Activated T-cell treated with anti-CD3 and anti-CD28 coated beads for 4 hours (primary cell): ENCODE measurements around the gene STX1B.
"Not testable (repeated sequence)": the region's sequence is repeated elsewhere in the genome, so short reads cannot be mapped to it uniquely, and the experiment has no call there.

Source experiments
- DNase-seq: peaks from one replicate; pipeline ENCODE4 v3.0.0-alpha.2; 2020

The STX1B gene

DNA sequence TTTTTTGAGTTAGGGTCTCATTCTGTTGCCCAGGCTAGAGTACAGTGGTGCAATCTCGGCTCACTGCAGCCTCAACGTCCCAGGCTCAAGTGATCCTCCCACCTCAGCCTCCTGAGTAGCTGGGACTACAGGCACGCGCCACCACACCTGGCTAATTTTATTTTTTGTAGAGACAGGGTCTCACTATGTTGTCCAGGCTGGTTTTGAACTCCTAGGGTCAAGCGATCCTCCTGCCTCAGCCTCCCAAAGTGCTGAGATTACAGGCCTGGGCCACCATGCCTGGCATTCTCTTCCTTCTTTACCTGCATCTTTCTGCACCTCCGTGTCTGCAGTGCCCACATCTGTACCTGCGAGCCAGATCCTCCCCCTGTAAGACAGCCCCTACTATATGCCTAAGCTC lies 1.4 kb upstream of the STX1B start:
- not testable (repeated sequence) for DNase-seq

DNA sequence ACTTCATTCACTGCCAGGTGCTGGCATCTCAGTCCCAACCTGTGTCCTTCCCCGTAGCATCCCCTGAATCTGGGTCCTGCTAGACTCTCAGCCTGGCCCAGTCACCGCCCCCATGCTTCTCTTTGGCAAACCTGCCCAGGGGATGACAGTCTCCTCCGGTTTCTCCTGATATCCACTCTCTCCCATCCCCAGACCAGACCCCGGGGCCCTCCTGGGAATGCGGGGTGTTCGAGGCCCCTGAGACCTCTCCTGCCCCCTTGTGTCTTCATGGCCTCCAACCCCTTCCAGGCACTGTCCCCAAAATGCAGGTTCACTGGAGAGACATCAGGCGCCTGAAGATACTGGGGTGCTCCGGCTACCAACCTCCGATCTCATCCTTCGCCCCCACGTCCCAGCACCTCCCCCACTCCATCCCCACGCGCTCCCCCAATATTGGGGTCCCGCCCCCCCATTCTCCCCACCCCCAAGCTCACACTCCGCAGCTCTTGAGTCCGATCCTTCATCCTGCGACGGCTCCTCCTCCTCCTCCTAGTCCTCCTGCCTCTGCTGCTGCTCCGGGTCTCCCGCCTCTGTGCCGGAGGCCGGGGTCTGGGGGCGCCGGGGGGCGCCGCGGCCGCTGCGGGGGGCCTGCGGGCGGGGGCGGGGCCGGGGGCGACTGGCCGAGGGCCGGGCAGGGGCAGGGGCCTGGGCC lies 399 bp downstream of the STX1B start:
- no peak for DNase-seq

DNA sequence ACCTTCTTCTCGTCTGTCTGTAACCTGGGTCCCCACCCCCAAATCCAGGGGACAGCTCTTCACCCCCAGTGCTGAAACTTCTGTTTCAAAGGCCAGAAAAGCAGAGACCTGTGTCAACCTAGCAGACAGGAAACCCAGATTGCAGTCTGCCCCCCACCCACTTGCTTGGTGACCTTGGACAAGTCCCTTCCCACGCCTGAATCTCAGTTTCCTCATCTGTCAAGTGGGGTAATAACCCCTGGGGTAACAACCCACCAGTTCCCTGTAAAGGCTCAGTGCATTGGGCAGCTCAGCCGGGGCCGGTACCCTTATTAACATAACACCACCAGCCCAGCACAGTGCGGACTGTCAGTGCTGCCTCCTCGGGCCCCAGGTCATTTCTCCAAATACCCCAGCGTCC lies 1.3 kb downstream of the STX1B start:
- DNase-seq, result no peak

DNA sequence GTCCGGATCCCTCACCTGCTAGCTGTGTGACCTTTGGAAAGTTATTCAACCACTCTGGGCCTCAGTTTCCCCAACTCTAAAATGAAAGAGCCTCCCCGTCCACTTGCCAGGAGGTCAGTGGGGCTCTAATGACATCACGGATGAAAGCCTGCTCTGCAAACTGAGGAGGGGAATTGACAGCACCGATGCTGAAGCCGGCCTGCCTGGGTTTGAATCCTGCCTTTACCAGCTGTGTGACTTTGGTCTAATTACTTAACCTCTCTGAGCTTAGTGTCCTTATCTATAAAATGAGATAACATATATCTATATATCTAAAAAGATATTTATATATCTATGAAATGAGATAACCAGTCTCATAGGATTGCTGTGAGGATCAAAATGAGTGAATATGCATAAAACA lies 1.9 kb downstream of the STX1B start:
- no peak for DNase-seq

DNA sequence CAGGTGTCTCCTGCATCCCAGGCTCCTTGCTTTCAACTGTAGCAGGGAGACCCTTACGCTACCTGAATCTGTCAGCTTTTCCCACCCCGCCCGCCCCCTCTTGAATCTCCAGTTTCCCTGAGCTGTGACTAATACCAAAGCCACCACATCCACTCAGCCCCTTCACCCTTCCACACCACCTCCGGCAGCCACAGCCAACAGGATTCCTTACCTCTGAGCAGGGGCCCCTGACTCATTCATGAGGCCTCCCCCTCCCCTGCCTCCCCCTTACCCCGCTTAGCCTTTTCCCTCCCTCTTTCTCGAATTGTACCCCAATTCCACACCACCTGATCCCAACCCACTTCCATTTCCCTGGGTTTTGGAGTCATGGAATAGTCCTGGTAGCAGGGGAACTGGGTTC lies 2.3 kb downstream of the STX1B start:
- DNase-seq, result no peak

DNA sequence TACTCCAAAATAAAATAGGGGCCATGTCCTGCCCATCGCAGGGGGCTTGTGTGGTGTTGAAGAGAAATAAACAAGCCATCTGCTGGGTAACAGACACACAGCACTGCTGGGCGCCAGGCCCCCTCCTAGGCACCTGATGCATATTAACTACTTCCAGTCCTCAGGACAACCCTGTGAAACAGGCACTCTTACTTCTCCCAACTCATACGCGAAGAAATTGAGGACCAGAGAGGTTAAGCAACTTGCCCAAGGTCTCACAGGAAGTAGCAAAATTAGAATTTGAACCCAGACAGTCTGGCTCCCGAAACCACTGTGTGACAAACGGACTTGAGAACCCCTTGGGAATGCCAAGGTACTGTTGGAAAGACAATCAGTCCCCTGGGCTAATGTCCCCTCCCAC lies 2.8 kb downstream of the STX1B start:
- no peak for DNase-seq

DNA sequence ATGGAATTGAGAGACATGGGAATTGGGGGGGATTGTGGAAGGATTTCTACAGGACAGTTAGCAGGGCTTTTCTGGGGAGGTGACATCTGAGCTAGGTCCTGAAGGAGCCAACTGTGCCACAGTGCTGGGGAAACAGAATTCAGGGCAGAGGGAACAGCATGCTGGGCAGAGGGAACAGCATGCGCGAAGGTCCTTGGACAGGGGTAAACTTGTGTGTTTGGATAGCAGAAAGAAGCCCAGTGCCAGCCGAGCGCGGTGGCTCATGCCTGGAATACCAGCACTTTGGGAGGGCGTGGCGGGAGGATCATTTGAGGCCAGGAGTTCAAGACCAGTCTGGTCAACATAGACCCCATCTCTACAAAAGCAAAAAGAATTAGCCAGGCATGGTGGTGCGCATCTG lies 3.8 kb downstream of the STX1B start:
- no peak for DNase-seq

DNA sequence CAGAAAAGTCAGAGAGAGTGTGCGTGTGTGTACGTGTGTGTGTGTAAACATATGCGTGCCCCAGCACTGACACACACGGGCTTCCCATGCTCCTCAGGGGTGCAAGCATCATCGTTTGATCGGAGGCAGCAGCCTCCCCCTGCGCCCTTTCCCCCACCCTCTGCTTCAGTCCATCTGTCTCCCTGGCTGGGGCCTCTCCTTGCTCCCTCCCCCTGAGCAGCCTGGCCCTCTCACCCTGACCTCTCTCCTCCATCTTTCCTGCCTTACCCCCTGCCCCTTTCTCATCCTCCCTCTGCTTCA lies 4.4 kb downstream of the STX1B start:
- no peak for DNase-seq

DNA sequence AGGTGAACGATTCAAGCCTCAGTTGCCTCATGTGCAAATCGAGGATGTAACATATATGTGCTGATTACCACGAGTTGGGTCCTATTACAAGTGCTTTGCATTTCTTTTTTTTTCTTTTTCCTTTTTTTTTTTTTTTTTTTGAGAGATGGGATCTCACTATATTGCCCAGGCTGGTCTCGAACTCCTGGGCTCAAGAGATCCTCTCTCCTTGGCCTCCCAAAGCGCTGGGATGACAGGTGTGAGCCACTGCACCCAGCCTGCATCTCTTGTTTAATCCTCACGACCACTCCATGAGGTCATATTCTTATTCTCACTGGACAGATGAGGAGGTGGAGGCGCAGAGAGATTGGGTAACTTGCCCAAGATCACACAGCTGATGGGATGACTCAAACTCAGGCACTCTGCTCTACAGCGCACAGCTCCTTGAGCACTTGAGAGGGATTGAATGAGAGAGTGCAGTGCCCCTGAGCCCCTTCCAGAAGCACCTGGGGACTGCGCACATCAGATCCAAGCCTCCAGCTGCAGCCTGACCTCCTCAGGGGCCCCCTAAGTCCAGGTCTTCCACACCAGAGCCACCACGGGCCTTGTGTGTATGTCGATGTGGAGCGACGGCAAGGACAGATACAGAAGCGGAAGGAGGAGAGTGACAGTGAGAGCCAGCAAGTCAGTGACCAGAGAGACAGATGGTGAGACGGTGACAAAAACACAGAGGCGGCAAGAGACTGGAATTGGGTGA lies 4.9 kb downstream of the STX1B start:
- DNase-seq, result no peak

DNA sequence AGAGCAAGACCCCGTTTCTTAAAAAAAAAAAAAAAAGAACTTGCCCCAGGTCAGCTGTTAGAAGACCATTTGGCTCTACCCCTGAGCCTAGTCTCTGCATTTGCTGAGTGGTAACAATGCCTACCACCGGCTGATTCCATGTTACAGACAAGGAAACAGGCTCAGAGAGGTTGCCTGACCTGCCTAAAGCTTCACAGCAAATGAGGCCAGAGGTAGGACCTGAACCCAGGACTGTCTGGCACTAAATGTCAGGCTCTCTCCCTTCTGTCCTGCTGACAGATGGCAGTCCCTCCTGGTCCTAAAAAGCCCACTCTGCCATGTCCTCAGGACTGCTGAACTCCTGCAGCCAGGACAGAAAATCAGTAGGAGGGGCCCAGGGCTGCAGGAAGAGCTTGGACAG lies 5.8 kb downstream of the STX1B start:
- DNase-seq, result no peak

DNA sequence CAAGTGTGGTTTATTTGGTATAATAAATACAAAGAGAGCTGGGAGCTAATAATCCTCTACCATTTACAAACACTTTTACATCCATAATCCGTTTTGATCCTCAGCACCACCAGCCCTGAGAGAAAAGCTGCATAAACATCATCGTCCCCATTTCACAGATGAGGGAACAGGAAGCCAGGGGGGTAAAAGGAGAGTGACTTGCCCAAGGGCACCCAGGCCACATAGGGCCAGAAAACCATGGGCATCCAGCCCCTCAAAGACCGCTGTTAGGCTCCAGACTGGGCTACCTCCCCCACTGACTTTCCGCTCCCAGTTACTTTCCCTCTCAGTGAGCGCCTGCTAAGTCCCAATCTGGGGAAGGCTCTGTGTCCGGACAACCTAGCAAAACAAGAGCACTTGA lies 6.7 kb downstream of the STX1B start:
- DNase-seq, result no peak

DNA sequence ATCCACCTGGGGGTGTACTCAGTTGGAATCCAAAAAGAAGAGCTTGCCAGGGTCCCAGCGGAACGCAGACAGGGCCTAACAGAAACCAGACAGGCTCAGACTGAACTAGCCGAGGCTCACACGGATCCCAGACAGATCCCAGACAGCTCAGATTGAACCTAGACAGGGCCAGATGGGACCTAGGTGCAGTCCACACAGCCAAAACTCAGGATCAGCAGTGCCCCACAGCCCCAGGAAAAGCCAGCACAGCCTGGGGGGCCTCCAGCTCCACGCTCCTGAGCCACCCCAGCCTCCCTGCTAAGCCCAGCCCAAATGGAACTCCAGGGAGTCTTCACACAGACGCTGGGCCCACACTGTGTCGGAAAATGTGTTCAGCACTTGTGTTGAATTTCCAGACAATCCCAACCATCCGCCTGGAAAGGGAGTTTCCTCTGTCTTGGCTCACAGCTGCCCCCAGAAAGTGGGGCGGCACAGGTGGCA lies 7.5 kb downstream of the STX1B start:
- DNase-seq, result no peak

DNA sequence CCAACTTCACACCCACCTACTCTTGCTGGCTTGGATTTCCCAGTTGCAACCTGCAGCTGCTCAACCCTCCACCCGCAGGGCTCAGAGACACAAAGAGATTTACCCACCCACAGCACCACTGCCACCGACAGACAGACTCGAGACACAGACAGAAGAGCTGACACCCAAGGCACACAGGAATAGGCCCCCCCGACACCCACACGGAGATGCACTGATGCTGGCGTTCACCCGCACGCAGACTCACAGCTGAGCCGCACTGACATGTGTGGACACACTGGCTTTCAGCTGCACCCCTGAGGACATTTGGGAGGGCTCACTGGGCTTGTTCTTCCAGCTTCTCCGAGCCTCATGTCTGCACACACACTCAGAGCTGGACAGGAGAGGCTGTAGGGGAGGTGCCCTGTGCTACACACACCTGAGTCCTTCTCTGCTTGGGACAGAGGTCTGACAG lies 8.2 kb downstream of the STX1B start:
- no peak for DNase-seq

DNA sequence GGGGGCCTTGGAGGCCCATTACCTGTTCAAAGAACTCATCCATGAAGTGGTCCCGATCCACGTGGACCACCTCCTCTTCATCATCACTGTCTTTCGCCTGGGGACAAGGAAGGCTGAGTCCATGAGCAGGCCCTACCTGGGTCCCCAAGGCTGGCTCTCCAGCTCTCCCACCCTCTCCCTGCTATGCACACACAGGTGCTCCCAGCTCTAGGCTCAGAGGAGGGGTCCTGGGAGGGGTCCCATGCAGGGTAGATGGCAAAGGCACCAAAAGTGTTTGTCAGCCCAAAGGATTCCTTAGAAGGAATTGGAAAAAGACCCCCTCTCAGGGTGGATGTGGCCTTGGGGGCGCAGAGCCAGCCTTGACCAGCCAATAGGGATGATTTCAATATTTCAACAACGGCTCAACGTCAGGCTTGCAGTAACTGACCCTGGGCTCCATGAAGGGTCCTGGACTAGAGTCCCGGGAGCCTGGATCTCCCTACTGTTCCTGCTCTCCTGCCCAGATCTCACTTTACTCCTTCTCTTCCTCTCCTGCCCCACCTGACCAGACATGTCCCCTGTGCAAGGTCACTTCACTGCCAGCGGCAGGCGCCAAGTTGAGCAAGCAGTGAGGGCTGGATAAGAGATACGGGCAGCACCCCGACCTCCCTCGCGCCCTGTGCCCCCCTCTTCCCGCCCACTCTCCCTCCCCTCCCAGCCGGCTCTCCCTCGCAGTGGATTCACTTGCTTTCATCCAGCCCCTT lies 8.8 kb downstream of the STX1B start:
- no peak for DNase-seq

DNA sequence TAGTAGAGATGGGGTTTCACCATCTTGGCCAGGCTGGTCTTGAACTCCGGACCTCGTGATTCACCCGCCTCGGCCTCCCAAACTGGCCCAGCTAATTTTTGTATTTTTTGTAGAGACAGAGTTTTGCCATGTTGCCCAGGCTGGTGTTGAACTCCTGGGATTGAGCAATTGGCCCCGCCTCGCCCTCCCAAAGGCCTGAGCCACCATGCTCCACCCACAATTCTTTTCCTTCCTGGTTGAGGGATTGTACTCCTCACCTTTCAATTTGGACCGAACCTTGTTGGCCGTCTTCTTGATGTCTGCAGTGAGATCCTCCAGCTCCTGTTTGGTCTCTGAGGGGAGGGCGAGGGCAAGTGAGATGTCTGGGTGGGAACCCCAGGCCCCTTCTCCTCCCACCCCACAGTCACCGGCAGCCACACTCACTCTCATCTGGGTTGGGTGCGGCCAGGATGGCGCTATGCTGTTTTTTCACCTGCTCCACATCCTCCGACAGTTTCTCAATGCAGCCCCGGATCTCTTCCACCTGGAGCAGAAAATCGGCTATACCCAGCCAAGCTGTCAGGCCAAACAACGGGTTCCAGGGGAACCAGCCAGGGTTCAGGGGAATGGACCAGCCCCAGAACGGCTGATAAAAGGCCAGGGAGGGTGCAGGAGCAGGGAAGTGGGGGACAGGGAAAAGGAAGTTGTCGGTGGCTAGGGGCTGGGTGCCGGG lies 9.6 kb downstream of the STX1B start:
- DNase-seq, result no peak

DNA sequence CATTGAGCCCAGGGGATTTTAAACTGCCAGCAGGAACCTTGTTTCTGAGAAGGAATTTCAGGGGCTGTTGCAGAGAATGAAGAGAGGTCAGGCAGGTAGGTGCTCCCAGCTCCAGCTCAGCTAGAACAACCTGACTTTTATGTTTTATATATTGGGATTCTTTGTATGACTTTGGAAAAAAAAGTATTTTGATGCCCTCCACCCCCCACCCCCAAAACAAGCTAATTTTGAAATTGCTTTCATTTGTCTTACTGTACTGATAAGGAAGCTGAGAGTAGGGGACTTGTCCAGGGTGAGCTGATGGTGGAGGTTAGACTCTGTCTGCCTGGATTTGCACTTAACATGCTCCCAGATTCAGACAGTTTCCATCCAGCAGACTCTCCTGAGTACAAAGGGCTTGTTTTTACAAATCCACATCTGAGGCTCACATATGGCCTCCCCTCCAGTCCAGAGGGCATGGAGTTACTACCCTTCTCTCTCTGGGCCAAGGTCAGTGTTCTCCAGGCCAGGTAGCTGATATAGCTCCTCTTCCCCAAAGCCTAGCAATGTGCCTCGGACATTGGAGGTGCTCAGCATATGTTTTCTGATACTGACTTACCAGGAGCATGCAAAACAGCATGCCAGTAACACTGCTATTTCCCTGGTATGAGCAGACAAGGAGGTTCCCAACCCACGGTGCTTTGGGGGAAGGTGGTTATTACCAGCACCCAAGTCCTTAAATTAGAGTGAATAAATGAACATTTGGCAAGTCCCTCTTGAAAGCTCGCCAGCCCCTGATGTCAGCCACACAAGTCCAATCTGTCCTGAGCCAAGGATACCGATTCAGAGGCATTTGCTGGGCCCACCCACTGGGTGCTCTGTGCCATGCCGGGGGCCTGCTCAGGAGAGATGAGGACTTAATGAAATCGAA lies 11.3 kb downstream of the STX1B start:
- no peak for DNase-seq

DNA sequence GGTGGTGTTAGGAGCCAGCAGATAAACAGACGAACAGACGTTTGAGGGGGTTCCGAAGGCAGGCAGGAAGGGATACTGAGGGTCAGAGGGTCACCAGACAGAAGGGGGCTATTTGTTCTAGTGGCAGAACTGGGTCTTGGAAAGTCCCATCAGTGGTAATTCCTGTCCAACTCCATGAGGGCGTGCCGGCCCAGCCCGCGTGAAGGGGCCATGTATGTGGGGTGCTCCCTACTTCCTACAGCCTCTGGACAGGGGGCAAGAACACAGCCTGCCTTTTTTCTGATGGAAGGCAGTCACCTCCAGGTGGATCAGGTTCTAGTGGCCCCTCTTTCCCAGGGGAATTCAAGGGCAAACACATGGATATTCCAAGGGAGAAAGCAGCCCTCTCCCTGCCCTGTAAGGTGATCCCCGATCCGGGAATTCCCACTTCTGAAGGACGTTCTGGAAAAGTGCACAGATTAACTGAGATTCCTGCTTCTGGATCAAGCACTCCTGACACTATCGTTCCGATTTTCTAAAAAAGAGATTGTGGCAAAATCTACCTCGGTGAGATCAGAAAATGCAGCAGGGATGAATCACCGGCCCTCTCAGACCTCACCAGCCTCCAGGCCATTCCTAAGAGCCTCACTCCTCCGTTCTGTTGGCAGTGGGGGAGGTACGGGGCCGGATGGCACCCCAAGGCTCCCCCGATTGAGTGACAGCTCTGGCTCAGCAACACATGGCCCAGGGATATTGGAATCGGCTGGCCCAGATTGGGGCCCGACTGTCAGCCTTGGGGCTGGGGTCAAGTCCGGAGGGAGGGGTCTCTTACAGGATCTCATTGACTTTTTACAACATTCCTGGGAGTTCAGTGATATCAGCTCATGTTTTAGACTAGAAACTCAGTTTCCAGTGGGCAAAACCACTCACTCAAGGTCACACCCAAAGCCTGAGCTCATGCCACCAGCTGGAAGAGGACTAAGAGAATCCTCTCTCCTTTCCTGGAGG lies 12.4 kb downstream of the STX1B start:
- DNase-seq, result no peak

DNA sequence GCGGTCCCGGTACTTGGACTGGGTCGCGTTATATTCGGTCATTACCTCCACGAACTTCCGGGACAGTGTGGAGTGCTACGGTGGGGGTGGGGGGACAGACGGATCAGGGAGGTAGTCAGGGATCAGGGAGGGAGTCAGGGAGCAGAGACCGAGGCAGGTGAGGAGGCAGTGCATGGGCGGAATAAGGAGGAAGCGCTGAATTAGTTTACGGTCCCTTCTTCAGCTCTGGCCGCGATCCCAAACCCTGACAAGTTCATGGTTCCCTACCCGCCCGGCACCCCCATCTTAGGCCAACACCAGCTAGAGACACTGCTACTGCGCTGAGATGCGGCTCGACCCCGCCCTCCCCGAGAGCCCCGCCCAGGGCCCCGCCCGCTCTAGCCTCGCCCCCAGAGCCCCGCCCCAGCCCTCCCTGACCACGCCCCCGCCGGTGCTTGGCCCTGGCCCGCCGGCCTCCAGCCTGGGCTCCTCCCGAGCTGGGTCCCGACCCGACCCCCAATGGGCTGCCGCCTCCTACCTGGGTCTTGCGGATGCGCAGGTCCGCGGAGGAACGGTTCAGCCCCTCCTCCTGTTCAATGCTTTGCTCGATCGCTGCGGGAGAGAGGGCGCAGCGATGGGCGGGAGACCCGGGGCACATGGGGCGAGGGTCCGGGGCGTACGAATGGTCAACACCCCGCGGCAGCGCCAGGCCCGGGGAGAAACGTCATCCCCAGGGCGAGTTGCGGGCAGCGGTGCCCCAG lies 13.3 kb downstream of the STX1B start:
- peak; percentile 74 for DNase-seq

DNA sequence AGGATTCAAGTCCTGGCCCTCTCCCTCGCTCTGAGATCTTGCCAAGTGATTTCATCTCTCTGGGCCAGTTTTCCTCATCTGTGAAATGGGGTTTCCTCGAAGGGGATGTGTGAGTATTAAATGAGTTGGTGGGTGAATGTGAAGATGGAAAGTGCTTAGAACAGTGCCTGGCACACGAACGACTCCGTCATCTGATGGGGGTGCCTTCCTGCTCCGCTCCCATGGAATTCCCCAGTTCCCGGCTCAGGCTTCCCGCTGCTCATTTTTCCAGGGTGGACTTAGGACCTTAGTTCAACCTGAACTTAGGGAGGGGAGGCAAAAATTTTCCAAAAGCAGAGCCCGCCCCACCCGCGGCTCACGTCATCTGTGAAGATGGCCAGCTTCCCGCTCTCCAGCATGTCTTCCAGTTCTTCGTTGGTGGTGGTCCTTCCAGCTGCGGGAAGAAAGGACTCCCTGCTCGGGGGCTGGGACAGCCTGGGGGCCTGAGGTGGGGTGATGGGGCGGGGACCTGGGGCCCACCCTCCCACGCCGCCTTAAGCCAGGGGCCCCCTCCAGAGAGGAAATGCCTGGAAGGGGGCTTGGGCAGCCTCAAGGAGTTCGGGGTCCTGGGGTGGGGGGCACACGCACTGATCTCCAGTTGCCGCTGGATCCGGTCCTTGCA lies 14.0 kb downstream of the STX1B start:
- no peak for DNase-seq

DNA sequence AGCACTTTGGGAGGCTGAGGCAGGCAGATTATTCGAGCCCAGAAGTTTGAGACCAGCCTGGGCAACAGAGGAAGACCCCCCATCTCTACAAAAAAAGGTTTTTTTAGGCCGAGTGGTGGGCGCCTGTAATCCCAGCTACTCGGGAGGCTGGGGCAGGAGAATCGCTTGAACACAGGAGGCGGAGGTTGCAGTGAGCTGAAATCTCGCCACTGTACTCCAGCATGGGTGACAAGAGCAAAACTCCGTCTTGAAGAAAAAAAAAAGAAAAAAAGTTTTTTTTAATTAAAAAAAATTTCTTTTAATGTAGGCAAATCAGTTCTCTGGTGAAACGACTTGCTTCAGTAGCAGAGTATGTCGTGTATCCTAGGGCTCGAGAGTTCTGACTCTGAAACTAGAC lies 14.5 kb downstream of the STX1B start:
- no peak for DNase-seq
